Measurements from ENCODE around the gene MCM6.

MCM6 gene

DNA sequence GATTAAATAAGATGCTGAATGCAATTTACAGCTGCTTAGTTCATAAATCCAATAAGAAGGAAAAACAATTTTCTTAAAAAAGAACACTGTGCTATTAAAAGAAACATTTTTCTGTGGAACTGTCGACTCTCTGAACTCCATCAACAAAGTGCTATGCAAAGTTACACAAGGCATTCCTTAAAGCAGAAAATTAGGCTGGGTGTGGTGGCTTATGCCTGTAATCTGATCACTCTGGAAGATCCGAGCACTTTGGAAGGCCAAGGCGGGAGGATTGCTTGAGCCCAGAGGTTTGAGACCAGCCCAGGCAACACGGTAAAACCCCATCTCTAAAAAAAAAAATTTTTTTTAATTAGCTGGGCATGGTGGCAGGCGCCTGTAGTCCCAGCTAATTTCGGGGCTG, 13.0 kb downstream of the MCM6 start:
- FAIRE-seq: no peak

DNA sequence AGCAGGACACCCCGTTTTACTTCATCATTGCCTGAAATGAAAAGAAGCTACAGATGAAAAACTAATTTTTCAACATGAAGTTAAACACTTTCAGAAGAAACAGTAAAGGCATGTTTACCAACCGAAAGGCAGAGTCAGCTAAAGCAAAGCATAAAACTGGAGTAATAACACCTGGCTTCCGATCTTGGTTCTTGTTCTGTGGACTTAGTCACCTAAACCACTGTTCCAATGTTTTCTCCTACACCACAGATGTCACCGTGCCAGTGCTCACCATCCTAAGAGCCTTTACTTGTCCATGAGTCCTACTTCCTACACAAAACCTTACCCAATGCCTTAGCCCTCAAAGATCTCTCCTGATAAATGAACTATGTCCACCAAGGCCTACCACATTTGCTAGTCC, 13.5 kb downstream of the MCM6 start:
- no peak for DNase-seq (ENCODE audit: low spot score)
- FAIRE-seq: no peak

More for the DNA sequence above, 13.0 kb downstream of the MCM6 start:
- no peak for DNase-seq (ENCODE audit: low spot score)

DNA sequence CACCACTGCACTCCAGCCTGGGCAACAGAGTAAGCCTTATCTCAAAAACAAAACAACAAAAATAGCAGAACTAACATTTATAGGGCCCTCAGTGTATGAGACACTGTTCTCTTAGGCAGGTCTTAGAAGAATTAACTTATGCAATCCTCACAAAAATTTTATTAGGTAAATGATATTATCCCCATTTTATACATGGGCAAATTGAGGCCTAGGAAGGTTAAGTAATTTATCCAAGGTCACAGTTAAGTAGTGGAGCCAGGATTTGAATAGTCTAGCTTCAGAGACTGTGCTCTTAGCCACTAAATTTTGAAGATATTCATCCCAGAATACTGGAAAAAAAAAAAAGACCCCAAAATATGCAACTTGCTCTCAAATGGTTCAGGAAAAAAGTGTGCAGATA, 22.8 kb downstream of the MCM6 start:
- FAIRE-seq: no peak

DNA sequence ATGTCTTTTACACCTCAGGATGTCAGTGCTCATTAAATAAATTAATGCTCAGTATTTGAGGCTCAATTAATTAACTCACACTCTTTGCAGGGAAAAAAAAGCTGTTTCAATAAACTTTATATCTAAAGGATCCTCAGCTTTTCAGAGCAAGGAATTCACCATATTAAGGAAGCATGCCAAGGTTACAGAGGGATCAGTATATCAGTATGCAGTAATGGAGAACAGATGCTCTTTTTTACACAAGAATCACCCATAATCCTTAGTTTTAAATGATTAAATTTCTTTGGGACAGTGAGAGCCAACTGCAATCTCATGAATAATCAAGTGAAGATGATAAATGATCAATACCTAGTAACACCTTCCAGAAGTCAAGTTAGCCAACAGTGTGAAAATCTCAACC, 24.4 kb downstream of the MCM6 start:
- FAIRE-seq: no peak

More for the DNA sequence above, 22.8 kb downstream of the MCM6 start:
- no peak for DNase-seq (ENCODE audit: low spot score)

DNA sequence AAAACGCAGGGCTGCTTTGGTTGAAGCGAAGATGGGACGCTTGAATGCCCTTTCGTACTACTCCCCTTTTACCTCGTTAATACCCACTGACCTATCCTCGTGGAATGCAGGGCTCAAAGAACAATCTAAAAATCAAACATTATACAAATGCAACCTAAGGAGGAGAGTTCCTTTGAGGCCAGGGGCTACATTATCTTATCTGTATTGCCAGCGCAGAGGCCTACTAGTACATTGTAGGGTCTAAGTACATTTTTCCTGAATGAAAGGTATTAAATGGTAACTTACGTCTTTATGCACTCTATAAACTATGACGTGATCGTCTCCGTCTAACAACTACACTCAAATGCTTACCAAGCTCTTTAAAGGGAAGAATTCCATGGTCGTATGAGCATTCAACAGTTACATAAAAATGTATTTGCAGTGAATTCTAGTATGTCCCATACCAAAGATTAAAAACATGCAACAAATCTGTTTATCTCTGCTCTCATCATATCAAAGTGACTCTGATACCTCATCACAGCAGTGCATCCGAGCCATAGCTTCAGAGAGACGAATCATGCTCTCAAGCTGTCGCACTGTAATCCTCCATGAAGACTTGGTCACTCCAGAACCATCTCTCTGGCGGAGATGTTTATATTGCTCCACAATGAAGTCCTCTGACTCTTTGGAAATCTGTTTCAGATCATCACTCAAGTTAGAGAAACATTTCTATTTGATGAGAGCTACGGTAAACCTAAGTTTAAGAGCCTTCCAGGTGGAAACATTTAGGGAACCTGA, 25.2 kb downstream of the MCM6 start:
- FAIRE-seq (no peak), DNase-seq (ENCODE audit: low spot score) (no peak)

More for the DNA sequence above, 24.4 kb downstream of the MCM6 start:
- no peak for DNase-seq (ENCODE audit: low spot score)

DNA sequence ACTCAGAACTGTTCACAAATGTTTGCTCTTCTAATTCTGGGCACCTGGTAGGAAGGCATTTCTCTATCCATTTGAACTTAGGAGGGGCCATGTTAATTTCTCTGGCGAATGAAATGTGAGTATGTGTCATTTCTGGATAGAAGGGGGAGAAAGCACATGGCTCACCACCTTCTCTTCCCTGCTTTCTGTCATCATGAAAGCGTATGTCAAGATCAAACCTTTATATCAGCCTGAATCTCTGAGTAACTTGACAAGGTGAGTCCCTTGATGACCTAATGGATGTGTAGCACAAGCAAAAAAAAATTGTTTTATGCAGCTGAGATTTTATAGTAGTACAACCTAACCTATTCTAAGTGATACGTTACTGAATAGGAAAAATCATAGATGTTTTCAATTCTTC, 27.2 kb downstream of the MCM6 start:
- no peak for DNase-seq (ENCODE audit: low spot score)

DNA sequence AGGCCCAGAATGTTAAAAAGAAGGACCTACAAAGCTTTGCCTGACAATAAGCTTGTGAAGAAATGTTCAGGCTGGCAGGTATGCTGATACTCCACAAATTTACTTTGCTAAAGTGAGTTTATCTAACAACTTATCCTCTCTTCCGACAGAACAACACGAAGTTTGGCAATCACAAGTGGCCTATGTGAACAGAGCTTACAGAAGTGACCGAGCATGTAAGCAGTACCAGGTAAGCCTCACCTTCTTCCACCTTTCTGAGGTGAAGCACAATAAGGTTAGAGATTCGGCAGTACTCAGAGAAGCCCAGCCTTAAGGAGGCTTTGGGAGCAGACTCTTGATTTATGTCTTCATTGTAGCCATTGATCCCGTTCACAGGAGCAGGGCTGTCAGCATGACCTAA, 30.2 kb downstream of the MCM6 start:
- FAIRE-seq (no peak), DNase-seq (ENCODE audit: low spot score) (no peak)

More for the DNA sequence above, 27.2 kb downstream of the MCM6 start:
- FAIRE-seq: no peak

DNA sequence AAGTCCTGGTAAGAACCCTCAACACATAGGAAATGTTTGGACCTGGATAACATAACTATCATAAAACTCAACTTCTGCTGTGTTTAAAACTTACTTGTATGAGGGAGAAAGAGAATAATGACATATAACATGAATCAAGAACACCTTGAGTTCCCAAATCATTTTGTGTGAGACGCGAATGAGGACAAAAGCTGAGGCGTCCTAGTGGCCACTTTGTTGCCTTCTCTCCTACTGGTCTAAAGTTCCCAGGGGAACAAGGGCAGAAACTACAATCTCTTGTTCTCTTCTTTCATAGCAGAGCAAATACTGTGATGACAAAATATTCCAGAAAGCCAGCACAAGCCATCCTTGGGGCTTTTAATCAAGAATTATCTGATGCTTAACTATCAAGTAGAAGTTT, 31.0 kb downstream of the MCM6 start:
- no peak for FAIRE-seq

DNA sequence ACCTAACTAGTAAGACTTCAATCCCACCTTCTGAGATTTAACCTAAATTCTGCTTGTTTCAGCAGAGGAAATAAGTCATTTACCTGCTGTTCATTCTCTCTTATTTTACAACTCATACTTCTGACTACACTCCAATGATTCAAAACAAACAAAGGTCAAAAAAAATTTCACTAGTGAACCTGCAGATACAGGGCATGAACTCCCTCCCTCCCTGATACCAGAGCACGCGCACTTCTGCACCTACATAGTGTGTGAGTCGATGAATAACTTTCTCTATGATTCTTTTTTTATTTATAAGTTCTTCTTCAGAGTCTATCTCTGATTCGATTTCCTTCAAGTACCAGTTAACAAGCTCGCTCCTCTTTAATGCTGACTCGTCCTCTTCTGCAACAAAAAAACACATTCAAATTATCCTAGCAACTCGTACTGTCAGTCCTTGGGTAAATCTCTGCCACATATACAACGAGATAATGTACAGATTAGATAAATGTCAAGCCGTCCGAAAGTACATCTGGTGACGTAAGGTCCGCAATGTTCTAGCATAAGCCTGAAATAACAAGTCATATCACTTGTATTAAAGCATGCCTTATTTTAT, 31.8 kb downstream of the MCM6 start:
- DNase-seq (ENCODE audit: low spot score) (no peak), FAIRE-seq (no peak)

More for the DNA sequence above, 31.0 kb downstream of the MCM6 start:
- DNase-seq (ENCODE audit: low spot score): no peak

DNA sequence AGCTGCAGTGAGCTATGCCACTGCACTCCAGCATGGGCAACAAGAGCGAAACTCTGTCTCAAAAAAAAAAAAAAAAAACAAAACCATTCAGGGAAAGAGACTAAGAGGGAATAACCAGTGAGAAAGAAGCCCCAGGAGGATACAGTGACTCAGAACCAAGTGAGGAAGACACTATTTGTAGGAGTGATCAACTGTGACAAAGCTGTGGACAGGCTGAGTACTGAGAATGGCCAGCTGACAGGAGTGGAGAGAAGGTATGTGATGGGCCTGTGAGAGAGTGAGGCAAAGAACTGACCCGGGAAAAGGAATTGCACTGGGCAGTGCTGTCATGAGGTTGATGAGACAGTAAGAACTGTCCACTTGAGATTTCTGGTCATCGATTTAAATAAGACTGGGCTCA, 32.6 kb downstream of the MCM6 start:
- peak; percentile 41 for FAIRE-seq
- DNase-seq (ENCODE audit: low spot score): peak; percentile 78

DNA sequence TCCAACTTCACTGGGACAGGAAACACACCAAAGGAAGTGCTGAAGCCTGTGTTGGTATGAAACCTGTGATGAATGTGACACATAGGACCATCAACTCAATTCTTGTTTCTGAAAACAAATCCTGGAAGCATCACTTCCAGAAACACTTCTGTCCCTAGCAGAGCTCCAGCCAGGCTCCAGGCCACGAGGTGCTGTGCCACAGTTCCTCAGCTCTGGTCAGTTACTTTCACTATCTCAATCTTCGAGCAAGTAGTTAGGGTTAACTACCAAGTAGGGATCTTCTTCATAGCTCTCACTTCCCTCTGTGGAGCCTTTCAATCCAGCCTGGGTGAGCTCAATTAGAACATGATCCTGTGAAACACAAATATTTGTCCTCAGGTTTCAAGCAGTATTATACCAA, 35.6 kb downstream of the MCM6 start:
- no peak for FAIRE-seq
- no peak for DNase-seq (ENCODE audit: low spot score)

DNA sequence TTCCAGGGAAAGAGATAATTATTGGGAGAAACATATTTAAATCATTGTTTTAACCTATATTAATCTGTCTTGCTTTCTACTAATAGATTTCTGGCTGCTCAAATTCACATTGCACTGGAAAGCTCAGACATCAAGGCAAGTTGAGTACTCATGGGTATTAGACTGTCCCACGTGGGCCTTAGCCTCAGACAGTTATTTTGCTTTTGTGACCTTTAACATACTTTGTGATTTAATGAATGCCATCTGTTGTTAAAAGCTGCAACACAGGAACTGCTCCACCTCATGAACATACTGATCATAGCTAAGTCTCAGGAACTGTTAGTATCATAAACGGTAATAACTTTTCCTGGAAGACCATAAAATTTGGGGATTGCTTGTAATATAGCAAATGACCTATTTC, 36.5 kb downstream of the MCM6 start:
- no peak for DNase-seq (ENCODE audit: low spot score)

DNA sequence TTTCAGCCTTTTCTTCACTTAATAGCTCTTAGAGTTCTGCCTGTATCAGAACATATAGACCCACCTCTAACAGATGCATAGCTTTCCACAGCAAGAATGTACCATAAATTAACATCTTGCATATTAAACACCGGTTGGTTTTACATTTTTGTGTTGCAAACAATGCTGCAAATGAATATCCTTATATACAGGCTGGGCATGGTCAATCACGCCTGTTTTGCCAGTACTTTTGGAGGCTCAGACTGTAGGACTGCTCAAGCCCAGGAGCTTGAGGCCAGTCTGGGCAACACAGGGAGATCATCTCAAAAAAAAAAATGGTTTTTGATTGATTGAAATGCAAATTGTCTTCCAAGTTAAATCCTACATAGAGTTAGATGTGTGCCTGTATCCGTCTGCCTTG, 37.7 kb downstream of the MCM6 start:
- no peak for FAIRE-seq
- no peak for DNase-seq (ENCODE audit: low spot score)

More for the DNA sequence above, 36.5 kb downstream of the MCM6 start:
- FAIRE-seq: no peak

DNA sequence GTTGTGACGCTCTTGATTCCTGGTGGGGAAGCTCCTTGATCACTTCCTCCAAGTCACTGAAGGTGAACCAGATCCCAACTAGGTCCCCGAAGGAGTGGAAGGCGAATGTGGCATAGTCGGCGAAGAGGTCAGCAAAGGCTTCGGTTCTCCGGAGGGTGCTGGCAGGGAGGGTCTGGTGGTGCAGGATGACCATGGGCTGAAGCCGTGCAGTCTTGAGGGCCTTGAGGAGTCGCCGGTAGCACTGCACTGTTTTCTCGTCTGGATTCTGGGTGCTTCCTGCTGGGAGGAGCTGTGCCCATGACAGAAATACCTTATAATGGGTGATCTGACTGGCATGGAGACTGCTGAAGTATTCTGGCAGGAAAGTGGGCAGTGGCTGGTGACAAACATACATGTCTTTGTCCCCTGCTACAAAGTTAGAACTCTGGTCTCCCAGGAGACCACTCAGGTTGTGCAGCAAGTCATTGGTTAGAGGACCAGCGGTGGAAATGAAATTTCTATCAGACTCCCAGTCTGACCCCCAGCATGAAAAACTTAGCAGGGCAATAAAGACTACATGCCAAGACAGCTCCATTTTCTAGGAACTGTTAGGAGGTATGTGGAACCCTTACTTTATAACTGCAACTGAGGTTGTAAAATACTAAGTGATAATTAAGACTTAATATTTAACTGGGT, 39.5 kb downstream of the MCM6 start, which contains the start of gene LCT:
TSS of gene LCT (minus strand) at position 589 of the 675 bp plus-strand sequence. CDS start at position 574, 15 bp downstream.
- no peak for FAIRE-seq
- no peak for DNase-seq (ENCODE audit: low spot score)

DNA sequence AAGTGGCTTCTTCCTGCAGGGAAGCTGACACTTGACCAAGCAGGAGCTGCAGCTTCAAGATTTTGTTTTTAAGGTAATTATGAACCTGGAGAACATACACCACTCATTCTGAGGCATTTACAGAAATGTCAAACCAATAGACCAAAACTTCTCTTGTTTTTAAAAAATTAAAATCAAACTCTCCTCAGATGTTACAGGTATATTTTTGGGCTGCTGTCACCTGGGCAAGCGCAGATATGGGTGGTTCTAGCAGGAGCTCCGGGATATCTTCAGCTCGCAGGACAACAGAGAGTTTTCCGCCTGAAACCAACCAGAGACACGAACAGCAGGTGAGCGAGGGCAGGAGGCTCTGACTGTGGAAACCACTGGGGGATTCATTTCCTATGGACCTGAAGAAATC, 43.4 kb downstream of the MCM6 start:
- DNase-seq (ENCODE audit: low spot score) (no peak), FAIRE-seq (no peak)

DNA sequence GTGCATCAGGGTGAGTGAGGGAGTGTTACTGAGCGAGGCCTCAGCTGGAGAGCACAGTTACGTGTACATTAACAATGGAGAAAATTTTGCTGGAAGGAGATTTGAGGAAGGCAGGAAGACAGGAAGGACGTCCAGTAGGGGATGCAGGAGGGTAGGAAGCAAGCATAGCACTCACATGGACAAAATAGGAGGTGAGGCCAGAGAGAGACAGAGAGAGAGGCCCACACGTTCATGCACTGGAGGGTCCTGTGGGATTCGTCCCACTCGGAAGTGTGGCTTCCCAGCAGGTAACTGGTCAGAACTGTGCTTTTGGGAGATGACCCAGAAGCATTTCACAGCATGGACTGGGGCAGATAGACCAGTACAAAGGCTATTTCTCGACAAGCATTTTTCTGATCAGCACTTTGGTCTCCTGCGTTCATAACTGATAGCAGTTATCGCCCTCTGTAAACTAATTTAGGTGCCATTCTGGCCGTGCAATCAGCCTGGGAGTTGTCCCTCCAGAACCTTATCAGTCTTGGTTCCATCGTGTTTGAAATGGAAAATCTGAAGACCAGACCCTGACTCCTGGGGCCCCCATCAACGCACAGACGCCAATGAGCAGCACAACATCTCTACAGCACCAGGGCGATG, 44.9 kb downstream of the MCM6 start:
- no peak for DNase-seq (ENCODE audit: low spot score)
- FAIRE-seq: no peak

DNA sequence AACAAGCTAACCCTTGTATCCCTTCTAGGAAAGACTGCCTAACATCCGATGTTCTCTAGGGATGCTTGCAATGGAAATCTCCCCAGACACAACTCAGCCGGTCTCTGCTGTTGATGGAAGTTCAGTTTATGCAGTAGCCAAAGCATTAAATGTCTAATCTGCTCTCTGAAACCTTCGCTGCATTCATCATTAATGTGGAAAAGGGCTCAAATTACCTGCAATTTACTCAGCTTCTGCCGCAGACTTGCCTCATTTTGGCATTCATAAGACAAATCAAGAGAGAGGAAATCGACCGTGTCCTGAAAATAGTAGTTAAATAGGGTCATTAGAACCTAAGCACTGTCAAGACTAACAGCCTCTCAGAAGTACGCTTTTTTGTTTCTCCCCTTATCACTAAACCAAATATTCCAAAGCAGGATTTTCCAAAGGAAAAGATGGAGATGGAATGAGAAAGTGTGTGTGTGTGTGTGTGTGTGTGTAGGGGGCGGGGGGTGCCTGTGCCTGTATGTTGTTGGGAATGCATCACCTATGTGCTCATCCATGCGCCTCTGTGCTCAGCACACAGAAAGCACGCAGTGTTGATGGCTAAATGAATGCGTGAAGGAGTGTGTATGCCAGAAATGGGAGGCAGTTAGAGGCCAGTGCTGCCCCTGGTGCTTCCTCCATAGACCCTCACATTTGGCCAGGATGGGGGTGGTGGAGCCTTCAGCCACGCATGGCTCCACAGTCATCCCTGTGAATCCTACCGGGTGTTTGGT, 46.7 kb downstream of the MCM6 start:
- FAIRE-seq (no peak), DNase-seq (ENCODE audit: low spot score) (no peak)

DNA sequence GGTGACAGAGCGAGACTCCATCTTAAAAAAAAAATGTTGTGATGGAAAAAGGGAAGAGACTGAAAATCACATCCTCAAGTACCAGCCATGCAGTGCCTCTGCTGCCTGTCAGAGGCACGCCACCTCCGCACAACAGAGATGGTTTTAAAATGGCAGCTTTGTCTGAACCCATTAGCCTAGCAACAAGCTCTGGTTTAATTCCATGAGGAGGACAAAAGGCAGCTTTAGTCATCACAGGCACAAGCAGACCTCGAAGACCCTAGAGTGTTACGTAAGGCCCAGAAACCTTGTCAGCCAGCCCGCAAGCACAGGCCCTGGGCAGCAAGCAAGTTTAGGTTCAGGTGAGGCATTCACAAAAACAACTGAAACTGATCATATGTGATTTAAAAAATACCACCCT, 49.7 kb downstream of the MCM6 start:
- no peak for DNase-seq (ENCODE audit: low spot score)
- no peak for FAIRE-seq

DNA sequence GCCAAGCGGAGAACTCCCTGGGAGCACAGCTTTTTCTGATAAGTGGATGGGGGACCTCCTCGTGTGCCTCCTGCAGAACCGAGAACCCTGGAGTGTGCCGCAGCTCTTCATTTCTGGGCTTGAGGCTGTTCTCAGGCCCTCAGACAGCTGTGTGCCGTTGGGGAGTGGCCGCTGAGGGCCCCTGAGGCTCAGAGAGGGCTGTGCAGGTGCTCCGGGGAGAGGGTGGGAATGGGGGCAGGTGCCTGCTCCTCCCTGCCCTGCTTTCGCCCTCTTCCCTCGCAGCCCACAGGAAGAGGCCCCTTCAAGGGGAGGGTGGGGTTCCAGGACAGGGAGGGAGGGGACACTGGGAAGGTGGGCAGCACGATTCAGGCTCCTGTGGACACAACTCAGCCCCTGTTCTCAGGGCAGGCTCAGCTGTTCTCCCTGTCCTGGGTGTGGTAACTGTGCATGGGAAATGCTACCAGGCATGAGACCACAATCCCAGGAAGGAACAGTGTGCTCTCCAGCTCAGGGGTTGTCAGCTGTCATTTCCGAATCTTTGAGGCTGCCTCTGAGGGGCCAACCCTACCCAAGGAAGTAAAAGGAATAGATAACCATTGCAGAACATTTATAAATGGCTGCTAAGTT, 50.6 kb downstream of the MCM6 start:
- no peak for FAIRE-seq

DNA sequence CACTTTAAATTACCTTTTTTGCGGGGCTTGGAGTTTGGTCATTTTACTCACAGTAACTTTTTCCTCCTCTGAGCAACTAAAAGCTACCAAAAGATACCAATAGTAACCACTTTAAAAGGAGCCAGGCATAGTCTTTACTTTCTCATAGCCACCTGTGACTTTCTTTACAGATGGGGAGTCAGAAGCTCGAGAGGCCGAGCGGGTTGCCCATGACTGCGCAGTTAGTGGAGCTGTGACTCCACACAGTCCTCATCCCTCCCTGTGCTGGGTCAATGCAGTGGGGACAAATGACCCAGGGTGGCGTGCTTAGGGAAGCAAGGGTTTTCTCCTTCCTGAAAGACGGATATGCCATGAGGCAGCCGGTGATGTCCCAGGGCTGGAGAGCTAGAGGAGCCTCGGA, 51.1 kb downstream of the MCM6 start:
- DNase-seq (ENCODE audit: low spot score) (no peak), FAIRE-seq (no peak)

More for the DNA sequence above, 50.6 kb downstream of the MCM6 start:
- DNase-seq (ENCODE audit: low spot score): no peak

DNA sequence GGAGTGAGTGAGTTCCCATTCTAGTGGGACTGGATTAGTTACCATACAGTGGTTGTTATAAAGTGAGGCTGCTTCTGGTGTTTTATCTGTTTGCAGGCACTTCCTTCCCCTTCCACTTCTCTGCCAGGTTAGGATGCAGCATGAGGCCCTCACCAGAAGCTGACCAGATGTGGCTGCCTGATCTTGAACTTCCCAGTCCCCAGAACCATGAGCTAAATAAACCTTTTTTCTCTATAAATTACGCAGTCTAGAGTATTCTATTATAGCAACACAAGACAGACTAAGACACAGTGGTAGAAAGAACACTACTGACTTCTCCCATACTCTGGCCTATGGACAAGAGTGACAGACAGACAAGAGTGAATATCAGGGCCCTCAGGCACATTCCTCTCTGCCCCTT, 53.4 kb downstream of the MCM6 start:
- FAIRE-seq (no peak), DNase-seq (ENCODE audit: low spot score) (no peak)
